PC-3 (cell line): ENCODE results near the gene PRPSAP2.

Experiments used
- EZH2 ChIP-seq: fragments of 300-600 bp; sonication (generic); IDR thresholded peaks from one replicate; pipeline ENCODE4 v1.6.1; 2017; ENCODE audit warnings: antibody characterized with exemption, mild to moderate bottlenecking, low read length; ENCODE audit not compliant: unreplicated experiment
- EZH2phosphoT487 ChIP-seq: fragments of 300-600 bp; sonication (generic); IDR thresholded peaks from 2 replicates; pipeline ENCODE4 v1.6.1; 2018; ENCODE audit warnings: mild to moderate bottlenecking, antibody characterized with exemption, low read length, borderline replicate concordance
- TF ChIP-seq, protein P1 (sequence below): fragments of 300-600 bp; sonication (generic); conservative IDR thresholded peaks from 2 replicates; pipeline ENCODE4 v1.5.1; 2017; ENCODE audit warnings: antibody characterized with exemption, low read depth, mild to moderate bottlenecking, low read length

DNA sequence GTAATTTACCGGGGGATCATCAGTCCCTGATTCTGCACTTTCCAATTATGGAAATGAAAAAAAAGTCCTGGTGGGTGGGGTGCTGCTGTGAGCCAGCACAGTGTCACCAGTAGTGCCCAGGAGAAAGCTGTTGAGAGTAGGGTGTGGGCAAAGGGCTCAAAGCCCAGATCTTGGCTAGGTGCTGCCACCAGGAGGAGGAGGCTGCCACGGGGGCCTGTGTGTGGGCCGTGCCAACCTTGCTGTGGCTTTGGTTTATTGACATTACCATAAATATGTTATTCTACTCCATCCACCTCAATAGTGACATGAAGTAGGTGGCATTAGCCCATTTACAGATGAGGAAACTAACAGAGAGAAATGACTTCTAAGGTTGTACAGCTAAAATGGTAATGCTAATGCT, 6.7 kb upstream of the PRPSAP2 start:
- TF ChIP-seq, protein P1, sequence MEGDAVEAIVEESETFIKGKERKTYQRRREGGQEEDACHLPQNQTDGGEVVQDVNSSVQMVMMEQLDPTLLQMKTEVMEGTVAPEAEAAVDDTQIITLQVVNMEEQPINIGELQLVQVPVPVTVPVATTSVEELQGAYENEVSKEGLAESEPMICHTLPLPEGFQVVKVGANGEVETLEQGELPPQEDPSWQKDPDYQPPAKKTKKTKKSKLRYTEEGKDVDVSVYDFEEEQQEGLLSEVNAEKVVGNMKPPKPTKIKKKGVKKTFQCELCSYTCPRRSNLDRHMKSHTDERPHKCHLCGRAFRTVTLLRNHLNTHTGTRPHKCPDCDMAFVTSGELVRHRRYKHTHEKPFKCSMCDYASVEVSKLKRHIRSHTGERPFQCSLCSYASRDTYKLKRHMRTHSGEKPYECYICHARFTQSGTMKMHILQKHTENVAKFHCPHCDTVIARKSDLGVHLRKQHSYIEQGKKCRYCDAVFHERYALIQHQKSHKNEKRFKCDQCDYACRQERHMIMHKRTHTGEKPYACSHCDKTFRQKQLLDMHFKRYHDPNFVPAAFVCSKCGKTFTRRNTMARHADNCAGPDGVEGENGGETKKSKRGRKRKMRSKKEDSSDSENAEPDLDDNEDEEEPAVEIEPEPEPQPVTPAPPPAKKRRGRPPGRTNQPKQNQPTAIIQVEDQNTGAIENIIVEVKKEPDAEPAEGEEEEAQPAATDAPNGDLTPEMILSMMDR = peak; percentile 43; the same call in 1 of the 2 replicates
- no peak for TF ChIP-seq EZH2phosphoT487
- no peak for TF ChIP-seq EZH2
